Measurements from ENCODE around the gene GPR151.

GPR151 gene

GRCh38 chr5:146519554-146519953 is 3.6 kb upstream of the GPR151 start:
- no peak for DNase-seq
- Histone ChIP-seq H3K36me3 (replicated peaks) (no peaks in the 10 kb centered on the region), H3K27ac (no peak overlapping the region), H3K27me3 (replicated peaks) (no peaks in the 10 kb centered on the region), H3K4me3 (ENCODE audit: low read depth, low read length) (no peak overlapping the region)
- in situ Hi-C loops (cut with HindIII; ENCODE audit: low pct_ligation_motif_present, low sequenced_read_pairs), result no loop called here
- TF ChIP-seq CTCF (IDR thresholded peaks at IDR 0.05; ENCODE audit: low read depth, low read length, missing control alignments), result no peak

GRCh38 chr5:146515473-146516150 is 378 bp downstream of the GPR151 start:
- DNase-seq, result no peak
- no peak for TF ChIP-seq CTCF (IDR thresholded peaks at IDR 0.05; ENCODE audit: low read depth, low read length, missing control alignments)
- Histone ChIP-seq H3K27me3 (replicated peaks) (no peaks in the 10 kb centered on the region), H3K27ac (no peak overlapping the region), H3K4me3 (ENCODE audit: low read depth, low read length) (no peak overlapping the region), H3K36me3 (replicated peaks) (peaks cover 2% of the 10 kb centered on the region)
- in situ Hi-C loops (cut with HindIII; ENCODE audit: low pct_ligation_motif_present, low sequenced_read_pairs), result no loop called here

DNA sequence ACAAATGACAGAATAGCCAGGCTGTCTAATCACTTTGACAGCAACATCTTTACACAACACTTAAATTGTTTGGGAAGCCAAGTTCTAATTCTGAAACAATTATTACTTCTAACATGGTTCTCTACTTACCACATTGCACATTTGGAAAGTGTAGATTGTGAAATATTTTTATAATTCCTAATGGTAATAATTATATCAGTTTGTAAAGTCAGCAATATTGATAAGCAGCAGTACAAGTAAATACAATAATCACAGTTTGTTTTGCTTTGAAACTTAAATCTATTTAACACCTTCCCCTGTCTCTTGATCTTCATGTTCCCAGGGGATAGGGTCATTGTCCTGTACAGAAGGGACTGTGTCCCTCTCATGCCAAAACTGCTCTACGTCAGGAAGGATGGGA is 1.4 kb downstream of the GPR151 start:
- H3K27ac ChIP-seq, result no peak overlapping the region
- in situ Hi-C loops (cut with HindIII; ENCODE audit: low pct_ligation_motif_present, low sequenced_read_pairs), result no loop called here
- TF ChIP-seq CTCF (IDR thresholded peaks at IDR 0.05; ENCODE audit: low read depth, low read length, missing control alignments), result no peak
- H3K36me3 ChIP-seq (replicated peaks), result peaks cover 11% of the 10 kb centered on the region
- no peak for DNase-seq
- no peak overlapping the region for H3K4me3 ChIP-seq (ENCODE audit: low read depth, low read length)
- no peaks in the 10 kb centered on the region for H3K27me3 ChIP-seq (replicated peaks)

DNA sequence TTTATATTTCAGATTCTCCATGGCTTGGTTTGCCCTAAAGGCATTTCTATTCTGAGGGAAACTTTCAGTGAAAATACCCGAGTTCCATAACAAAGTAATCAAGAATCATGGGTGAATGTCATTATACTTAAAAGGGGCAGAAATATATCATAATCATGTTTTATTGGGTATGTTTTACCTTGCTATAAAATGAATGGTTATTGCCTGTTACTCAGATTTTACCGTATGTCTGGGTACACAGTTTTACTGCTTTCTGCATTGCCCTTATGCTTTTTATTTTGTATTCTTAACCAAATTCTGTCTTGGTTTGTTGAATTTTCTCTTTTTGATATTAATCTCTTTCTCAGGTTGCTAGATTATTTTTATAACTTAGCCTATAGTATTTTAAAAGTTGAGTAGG is 2.5 kb downstream of the GPR151 start:
- H3K4me3 ChIP-seq (ENCODE audit: low read depth, low read length), result no peak overlapping the region
- no peak for TF ChIP-seq CTCF (IDR thresholded peaks at IDR 0.05; ENCODE audit: low read depth, low read length, missing control alignments)
- peaks cover 15% of the 10 kb centered on the region for H3K36me3 ChIP-seq (replicated peaks)
- no peak overlapping the region for H3K27ac ChIP-seq
- H3K27me3 ChIP-seq (replicated peaks), result no peaks in the 10 kb centered on the region
- DNase-seq, result no peak
- in situ Hi-C loops (cut with HindIII; ENCODE audit: low pct_ligation_motif_present, low sequenced_read_pairs), result no loop called here

- H3K4me3 ChIP-seq (ENCODE audit: low read depth, low read length), result no peak overlapping the region
- DNase-seq, result no peak
- no peak overlapping the region for H3K27ac ChIP-seq
- H3K27me3 ChIP-seq (replicated peaks), result no peaks in the 10 kb centered on the region
- peaks cover 30% of the 10 kb centered on the region for H3K36me3 ChIP-seq (replicated peaks)
- in situ Hi-C loops (cut with HindIII; ENCODE audit: low pct_ligation_motif_present, low sequenced_read_pairs), result no loop called here
- no peak for TF ChIP-seq CTCF (IDR thresholded peaks at IDR 0.05; ENCODE audit: low read depth, low read length, missing control alignments)
Measured at GRCh38 chr5:146510559-146511125, 5.3 kb downstream of the GPR151 start.

DNA sequence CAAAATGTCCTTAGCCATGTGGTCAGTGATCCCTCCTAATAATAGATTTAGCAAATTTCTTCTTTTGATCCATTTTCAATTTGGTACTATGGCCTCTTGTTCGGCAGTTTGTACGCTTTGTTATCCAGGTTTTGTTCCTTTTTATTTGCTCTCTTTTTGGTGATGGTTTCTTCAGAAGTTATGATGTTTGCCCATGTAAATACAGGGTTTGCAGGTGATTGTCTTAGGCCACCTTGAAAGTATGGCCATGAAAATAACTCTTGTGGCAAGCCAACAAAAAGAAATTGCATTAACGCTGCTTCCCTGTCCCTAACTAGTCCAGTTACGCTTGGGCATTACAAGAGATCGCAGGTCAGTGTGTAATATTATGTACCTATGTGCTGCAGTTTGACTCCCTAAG is 8.6 kb downstream of the GPR151 start:
- DNase-seq, result no peak
- in situ Hi-C loops (cut with HindIII; ENCODE audit: low pct_ligation_motif_present, low sequenced_read_pairs), result no loop called here
- no peak for TF ChIP-seq CTCF (IDR thresholded peaks at IDR 0.05; ENCODE audit: low read depth, low read length, missing control alignments)
- peaks cover 35% of the 10 kb centered on the region for H3K36me3 ChIP-seq (replicated peaks)
- H3K4me3 ChIP-seq (ENCODE audit: low read depth, low read length), result no peak overlapping the region
- no peak overlapping the region for H3K27ac ChIP-seq
- H3K27me3 ChIP-seq (replicated peaks), result no peaks in the 10 kb centered on the region
